ENCODE data around the gene CTSF.

Gene CTSF

GRCh38 chr11:66532784-66533183 lies 35.6 kb downstream of the CTSF start:
- no peak for DNase-seq (ENCODE audit: low read depth)

- no peak for DNase-seq (ENCODE audit: low read depth)
These were observed 36.6 kb downstream of the CTSF start for GRCh38 chr11:66531841-66532240.

GRCh38 chr11:66530927-66531709 lies 37.3 kb downstream of the CTSF start:
- no peak for DNase-seq (ENCODE audit: low read depth)

GRCh38 chr11:66529655-66530054 lies 38.8 kb downstream of the CTSF start:
- DNase-seq (ENCODE audit: low read depth) = no peak

GRCh38 chr11:66529069-66529468 lies 39.3 kb downstream of the CTSF start:
- DNase-seq (ENCODE audit: low read depth) = no peak

DNA sequence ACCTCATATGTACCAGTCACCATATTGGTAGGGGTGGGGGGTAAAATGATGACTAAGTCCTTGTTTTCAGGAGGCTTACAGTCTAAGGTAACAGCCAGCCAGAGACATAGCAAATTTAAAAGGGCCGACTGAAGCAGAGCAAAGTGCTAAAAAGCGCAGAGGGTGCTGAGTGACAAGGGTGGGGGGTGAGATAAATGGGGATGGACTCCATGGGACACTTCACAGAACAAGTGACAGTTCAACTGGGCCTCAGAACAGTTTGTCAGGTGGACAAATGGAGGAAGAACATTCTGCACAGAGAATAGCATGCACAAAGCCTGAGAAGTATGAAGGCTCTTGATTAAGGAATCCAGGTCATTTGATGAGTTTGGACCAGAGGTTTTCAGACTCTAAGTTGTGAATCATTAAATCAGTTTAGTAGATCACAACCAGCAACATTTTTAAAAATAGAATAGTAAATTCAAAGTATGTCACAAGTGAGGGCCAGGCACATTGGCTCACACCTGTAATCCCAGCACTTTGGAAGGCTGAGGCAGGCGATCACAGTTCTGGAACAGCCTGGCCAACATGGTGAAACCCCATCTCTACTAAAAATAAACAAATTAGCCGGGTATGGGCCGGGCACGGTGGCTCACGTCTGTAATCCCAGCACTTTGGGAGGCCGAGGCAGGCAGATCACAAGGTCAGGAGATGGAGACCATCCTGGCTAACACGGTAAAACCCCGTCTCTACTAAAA lies 43.9 kb downstream of the CTSF start:
- DNase-seq (ENCODE audit: low read depth) = no peak

GRCh38 chr11:66523611-66524010 lies 44.8 kb downstream of the CTSF start:
- no peak for DNase-seq (ENCODE audit: low read depth)
